HG02938 (cell line): ENCODE measurements around the gene GCNA.

Experiments used
- ATAC-seq: cut with Tn5 transposase; IDR thresholded peaks from one replicate; pipeline ENCODE4 v1.9.1; 2021; ENCODE audit warnings: mild to moderate bottlenecking, moderate library complexity; ENCODE audit not compliant: unreplicated experiment

The GCNA gene

DNA sequence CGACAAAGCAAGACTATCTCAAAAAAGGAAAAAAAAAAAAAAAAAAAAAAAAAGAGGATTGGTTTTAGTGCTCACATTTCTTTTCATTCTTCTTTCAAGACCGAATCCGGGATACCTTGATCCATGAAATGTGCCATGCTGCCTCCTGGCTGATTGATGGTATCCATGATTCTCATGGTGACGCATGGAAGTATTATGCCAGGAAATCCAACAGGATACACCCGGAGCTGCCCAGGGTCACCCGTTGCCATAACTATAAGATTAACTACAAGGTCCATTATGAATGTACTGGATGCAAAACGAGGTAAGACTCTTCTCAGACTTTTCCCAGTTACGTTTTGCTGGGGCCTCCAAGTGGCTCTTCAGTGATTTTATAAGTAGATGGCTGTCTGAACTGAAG, 34.0 kb downstream of the GCNA start:
- no peak for ATAC-seq

DNA sequence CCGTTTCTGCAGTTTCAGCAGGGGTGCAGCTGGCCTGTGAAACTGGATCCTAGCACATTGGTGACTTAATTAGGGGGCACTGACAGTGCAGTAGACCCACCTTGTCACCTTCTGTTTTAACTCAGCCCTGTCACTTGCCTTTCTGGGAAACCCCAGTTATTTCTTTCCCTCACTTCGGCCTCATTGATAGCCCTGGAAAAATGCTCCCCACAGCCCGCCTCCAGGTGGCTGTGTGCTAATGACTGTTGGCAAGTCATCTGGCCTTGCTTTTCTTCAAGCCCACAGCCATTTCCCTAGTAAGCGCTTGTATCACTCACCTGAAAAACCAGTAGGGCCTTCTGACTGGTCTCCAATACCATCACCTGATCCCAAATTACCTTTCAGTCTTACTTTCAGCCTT, 36.8 kb downstream of the GCNA start:
- no peak for ATAC-seq

GRCh38 chrX:71615954-71616353, 37.7 kb downstream of the GCNA start:
- no peak for ATAC-seq

DNA sequence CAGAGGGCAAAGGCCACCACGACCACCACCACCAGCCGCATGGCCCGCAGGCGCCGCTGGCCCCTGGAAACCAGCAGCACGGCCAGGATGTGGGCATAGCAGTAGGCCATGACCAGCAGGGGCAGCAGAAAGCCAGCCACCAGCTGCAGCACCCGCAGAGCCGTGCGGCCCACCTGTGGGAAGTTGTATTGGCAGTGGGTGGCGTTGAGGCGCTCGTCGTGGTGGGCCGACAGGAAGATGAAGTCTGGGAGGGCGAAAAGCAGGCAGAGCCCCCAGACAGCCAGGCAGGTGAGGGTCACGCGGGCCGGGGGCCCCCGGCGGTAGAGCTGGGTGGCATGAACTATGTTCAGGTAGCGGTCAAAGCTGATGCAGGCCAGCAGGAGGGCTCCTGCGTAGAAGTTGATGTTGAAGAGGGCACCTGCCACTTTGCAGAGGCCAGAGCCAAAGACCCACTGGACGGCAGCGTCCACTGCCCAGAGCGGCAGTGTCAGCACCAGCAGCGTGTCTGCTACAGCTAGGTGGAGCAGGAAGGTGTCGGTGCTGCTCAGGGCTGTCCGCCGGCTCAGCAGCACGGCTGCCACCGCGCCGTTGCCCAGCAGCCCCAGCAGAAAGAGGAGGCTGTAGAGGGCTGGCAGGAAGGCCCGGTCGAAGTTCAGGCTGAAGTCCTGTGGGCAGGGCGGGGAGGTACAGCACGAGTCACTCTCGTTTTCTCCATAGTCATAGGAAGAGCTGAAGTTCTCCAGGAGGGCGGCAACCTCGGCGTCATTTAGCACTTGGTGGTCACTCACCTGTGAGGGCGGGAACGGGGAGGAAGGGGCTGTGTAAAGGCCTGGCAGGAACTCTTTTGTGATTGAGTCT, 38.7 kb downstream of the GCNA start:
- ATAC-seq, result no peak

DNA sequence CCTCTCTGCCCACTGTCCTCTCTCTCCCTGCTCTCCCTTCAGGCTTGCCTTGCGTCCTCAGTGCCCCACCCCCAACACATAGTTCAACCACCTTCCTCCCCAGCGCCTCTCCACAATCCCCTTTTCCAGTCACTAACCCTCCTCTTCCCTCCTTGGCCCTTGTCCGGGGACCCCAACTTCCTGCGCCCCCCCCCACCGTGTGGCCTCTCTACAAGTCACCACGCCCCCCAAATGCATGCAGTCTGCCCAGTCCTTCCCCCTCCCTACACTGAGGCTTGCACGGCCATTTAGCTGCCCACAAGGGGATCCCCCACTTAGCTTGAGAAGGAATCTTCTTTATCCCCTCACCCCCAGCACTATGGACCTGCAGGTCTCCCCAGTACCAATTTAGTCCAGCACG, 39.5 kb downstream of the GCNA start:
- no peak for ATAC-seq

DNA sequence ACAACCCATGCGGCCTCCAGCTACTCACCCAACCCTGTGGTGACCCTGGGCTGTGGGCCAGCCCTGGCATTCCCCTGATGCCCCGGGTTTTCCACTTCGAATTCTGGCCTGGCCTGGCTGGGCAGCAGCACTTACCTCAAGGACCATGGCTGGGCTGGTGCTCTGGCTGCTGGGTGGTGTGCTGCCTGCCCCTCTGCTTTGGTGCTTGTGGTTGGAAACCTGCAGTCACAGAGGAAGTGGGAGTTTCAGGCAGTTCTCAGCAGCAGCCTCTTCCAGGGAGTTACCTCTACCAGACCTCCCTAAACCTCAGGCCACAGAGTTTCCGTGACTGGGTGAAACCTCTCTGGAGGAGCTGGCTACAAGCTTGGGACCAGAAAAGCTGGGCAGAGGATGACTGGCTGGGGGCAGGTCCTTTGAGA, 40.1 kb downstream of the GCNA start, which contains the start of gene CXCR3:
TSS of gene CXCR3 (minus strand) at position 209 of the 419 bp plus-strand sequence. CDS start at position 147, 62 bp downstream.
- peak; percentile 49 for ATAC-seq

GRCh38 chrX:71618787-71619186, 40.5 kb downstream of the GCNA start:
- ATAC-seq, result no peak

DNA sequence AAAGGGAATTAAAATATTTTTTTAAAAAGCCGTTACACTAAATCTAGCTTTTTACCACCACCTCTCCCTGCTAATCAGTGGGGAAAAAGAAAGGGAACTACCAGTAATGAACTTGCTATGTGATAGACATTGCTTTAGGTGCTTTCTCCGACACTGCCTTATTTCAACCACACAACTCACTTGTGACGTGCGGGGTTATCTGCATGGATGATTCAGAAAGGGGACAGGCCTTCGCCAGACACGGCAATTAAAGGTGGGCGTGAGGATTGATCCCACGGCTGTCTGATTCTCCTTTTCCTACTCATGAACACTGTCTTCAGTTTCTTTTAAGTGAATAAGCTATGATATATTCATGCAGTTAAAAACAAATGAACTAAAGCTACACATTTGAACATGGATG, 41.0 kb downstream of the GCNA start:
- peak; percentile 34 for ATAC-seq

DNA sequence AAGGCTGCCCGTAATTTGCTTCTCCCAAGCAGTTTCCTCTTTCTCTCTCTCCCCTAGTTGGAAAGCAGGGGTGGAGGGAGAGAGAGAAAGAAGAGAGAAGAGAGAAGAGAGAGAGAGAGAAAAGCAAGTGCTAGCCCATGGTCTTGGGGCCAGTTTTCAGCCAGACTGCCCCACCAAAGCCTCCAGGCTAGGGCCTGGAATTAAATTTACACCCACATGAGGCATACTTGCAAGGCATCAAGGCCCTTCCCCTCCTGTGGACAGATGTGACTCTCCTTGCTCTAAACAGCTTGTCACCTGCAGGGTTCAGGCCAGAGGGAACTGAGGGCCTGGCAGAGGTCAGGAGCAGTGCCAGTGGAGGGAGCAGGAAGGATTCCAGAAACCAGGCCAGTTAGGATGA, 41.7 kb downstream of the GCNA start:
- ATAC-seq, result no peak

GRCh38 chrX:71621603-71622002, 43.4 kb downstream of the GCNA start:
- no peak for ATAC-seq

DNA sequence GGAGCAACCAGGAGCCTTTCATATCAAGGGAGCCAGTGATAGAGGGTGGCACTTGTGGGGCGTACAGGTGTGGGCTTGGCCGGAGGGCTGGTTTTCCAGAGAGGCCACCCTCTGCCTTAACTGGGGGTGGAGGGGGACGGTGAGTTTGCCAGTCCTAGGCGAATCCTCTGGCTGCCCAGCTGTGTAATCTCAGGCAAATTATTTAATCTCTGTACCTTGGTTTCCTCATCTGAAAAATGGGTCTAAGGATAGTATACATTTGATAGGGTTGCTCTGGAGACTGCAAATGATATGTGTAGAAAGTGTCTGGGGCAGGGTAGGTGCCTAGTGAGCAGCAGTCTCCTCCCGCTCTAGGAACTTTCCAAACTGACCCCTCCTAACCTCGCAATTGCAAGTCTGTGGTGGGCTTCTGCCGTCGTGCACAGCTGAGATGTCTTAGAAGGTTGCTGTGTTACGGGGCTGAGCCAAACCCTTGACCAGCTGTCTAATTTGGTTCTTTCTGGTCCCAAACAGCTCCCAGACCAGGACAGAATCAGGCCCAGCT, 43.9 kb downstream of the GCNA start:
- no peak for ATAC-seq

DNA sequence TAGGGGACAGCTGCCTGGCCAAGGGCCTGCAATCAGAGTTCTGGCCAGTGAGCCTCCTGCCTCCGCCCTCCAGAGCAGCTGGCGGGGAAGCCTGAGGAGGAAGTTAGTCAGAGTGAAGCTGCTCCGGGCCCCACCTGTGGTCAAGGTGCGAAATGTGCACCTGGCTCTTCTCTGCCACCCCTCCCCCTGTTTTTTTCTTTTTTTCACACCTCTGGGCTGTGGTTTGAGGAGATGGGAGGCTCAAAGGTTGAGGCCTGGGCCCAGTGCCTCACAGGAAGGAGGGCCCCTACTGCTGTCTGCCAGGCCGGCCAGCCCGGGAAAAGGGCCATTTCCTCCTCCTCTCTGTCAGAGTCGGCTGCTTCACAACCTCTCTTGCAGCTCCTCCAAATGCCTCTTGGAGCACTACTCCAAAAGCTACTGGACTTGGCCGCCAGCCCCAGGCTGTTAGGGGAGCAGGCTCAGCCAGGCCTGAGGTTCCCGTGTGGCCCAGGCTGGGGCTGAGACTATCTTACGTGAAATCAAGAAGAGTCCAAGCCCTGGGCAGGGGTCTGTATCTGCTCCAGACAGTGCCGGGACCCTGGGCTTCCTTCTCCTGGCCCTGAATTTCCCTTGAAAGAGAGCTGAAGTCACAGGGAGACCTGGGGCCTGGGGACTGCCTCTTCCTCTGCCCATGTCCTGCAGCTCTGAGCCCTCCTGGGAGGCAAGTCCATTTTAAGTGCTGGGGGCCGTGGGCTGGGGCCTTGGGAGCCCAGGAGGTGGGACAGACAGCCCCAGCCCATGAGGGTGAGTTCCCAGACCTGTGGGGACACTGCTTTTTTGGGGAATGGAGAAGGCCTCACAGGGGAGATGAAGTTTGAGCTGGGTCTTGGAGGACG, 44.6 kb downstream of the GCNA start:
- peak; percentile 51 for ATAC-seq

DNA sequence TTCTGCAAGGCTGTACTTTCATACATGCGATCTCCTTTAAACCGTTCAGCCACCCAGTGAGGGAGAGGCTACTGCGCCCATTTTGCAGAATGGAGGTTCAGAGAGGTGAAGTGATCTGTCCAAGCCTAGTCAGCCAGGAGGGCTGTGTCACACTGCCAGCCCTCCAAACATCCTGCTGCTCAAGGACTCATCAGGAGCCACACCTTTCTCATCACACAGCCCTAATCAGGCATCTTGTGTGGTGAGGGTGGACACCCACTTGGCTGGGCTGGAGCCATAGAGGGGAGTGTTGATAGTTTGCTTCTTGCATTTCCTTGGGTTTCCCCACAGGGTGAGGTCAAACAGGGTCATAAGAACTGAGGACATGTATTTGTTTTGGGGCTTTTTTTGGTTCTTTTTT, 45.5 kb downstream of the GCNA start:
- ATAC-seq, result no peak

DNA sequence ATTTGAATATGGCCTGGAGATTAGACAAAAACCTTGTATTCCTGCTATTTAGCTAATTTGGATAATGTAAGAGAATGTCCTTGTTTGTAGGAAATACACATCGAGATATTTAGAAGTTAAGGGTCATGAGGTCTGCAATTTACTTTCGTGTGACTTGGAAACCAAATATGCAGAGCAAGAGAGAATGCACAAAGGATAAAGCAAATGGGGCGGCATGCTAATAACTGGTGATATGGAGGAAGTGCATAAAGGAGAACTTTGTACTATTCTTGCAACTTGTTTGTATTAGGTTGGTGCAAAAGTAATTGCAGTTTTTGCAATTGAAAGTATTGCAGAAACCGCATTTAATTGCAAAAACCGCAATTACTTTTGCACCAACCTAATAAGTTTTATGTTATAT, 47.2 kb downstream of the GCNA start:
- ATAC-seq, result no peak

DNA sequence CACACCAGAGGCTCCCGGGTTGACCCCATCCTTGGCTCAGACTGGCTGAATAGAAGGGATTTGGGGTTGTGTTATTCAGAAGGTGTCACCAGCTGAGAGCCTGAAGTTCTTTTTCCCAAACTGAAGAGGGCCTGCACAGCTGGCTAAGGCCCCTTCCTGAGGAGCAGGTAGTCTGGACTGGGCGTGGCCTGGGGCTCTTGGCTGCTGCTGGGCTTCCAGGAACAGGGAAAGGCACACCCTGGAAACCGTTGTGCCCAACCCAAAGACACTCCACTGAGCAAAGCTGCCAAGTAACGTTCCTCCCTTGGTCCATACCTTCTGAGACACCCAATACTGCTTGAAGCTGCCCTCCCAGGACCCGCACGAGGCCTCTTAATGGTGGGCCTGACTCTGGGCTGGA, 48.3 kb downstream of the GCNA start:
- no peak for ATAC-seq

DNA sequence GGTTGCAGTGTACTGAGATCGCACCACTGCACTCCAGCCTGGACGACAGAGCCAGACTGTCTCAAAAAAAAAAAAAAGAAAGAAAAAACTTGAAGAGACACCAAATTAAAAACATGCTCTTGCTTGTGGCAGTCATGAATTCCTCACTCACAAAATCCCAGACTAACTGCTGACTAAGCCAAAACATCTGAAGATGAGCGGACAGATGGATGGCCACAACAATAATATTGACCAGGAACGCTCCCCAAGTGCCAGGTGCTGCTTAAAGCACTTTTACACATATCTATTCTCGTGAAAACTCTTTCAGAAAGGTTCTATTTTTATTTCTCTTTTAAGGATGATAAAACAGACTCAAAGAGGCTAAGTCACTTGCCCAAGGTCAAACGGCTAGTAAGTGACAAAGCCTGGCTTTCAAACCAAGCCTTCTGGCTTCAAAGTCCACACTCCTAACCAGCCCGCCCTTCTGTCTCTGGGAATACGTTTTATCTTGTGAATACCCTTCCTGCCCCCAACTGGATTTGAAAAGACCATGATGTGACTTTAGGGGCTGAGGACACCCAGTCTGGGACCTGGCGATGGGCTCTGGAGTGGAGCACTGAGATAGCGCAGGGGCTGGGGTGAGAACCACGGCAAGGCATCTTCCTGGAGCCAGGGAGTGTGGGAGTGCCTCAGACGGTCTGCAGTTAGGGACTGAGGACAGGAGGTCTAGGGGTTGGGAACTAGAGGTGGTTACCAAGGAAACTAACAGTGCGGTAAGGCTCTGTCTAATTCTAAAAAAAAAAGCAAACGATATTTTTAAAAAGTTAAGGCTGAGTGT, 49.6 kb downstream of the GCNA start:
- ATAC-seq, result no peak

DNA sequence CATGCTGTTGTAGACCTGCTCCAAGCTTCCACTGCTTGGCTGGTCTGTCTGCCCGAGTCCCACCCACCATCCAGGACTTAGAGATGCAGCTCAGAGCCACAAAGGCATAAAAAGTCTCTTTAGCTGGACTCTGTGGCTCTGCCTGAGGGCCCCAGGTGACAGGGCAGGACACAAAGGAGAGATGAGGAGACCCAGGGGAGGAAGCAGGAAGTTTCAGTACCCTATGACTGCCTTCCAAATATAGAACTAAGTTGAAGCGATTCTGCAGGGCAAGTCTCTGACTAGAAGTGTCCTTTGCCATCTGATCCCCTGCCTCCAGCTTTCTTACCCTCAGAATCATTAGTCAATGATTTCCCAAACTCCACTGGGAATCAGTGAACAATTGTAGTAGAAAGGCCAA, 51.2 kb downstream of the GCNA start:
- ATAC-seq, result no peak

GRCh38 chrX:71632923-71633657, 54.9 kb downstream of the GCNA start:
- peak; percentile 63 for ATAC-seq

DNA sequence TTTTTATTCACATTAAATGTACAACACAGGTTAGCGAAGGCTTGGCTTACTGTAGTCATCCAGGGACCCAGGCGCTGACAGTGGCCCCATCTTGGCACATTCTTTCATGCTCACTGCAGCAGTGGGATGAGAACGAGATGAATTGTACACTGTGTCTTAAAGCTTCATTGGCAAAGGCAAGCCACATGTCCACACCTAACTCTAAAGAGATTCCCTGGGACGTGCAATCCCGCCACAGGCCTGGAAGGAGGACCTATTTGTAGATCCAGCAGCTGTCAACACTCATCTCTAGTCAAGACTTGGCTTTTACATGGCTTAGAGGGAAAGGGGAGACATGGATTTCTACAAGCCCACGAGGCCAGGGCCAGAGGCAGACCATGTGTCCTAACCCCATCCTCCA, 56.1 kb downstream of the GCNA start:
- ATAC-seq, result no peak
